CD14-positive monocyte (primary cell): ENCODE results near the gene RRAS. TPM values are rescaled to one million over a fixed set of nuclear protein-coding genes. Genes with fewer than 3 reads are reported as not detected.

Source experiments
- DNase-seq, 3 donors: peaks; one replicate each; pipeline ENCODE4 v3.0.0-alpha.2; 2011 to 2022
- H2AFZ ChIP-seq: 2 replicates; pipeline ENCODE4 v1.6.0; 2012; ENCODE audit warnings: mild to moderate bottlenecking, low read depth, low read length, inconsistent platforms; ENCODE audit not compliant: insufficient read depth, poor library complexity, severe bottlenecking
- H3K27ac ChIP-seq, 2 donors: 1 replicate in 1 of 2; 2 replicates in 1 of 2; pipeline ENCODE4 v1.5.1; 2012 to 2013; ENCODE audit warnings: low read length in 2 of 2, control low read depth in 1 of 2, inconsistent platforms in 1 of 2, low read depth in 1 of 2, mild to moderate bottlenecking in 1 of 2
- H3K27me3 ChIP-seq, 2 donors: one replicate each; pipeline versions ENCODE4 v1.6.0 to v1.6.1; 2011 to 2013; ENCODE audit warnings: low read length in 2 of 2; ENCODE audit not compliant: control insufficient read depth in 2 of 2, insufficient read depth in 2 of 2
- H3K36me3 ChIP-seq, 2 donors: replicated peaks in 1 of 2; 1 replicate in 1 of 2; 2 replicates in 1 of 2; pipeline versions ENCODE4 v1.5.1 to v1.6.1; 2012 to 2013; ENCODE audit warnings: low read length in 2 of 2, control low read depth in 1 of 2, inconsistent platforms in 1 of 2, mild to moderate bottlenecking in 1 of 2; ENCODE audit not compliant: insufficient read depth in 2 of 2, control insufficient read depth in 1 of 2
- H3K4me1 ChIP-seq, 2 donors: 1 replicate in 1 of 2; 2 replicates in 1 of 2; pipeline versions ENCODE4 v1.5.1 to v1.6.1; 2012 to 2013; ENCODE audit warnings: low read length in 2 of 2, control low read depth in 1 of 2, inconsistent platforms in 1 of 2, mild to moderate bottlenecking in 1 of 2, moderate library complexity in 1 of 2; ENCODE audit not compliant: insufficient read depth in 2 of 2, control insufficient read depth in 1 of 2
- H3K4me2 ChIP-seq: replicated peaks from 2 replicates; pipeline ENCODE3; 2012; ENCODE audit warnings: low read length, moderate library complexity, mild to moderate bottlenecking; ENCODE audit not compliant: poor library complexity, severe bottlenecking; ENCODE audit errors: extremely low read depth
- H3K4me3 ChIP-seq, 3 experiments: fragments of 200-600 bp in 1 of 3; sonication (generic) in 1 of 3; replicated peaks in 1 of 3; 1 replicate in 2 of 3; 2 replicates in 1 of 3; pipeline ENCODE4 v1.5.1; 2011 to 2013; ENCODE audit warnings: low read length in 3 of 3, mild to moderate bottlenecking in 3 of 3, control low read depth in 2 of 3, low read depth in 2 of 3, inconsistent platforms in 1 of 3, moderate library complexity in 1 of 3
- H3K79me2 ChIP-seq: 2 replicates; pipeline ENCODE4 v1.6.0; 2012; ENCODE audit warnings: mild to moderate bottlenecking, control low read depth, inconsistent platforms, low read length, moderate library complexity; ENCODE audit not compliant: insufficient read depth
- H3K9ac ChIP-seq: 2 replicates; pipeline ENCODE4 v1.6.0; 2017; ENCODE audit warnings: low read length, mild to moderate bottlenecking; ENCODE audit not compliant: insufficient read depth, poor library complexity, severe bottlenecking
- H3K9me3 ChIP-seq, 2 donors: replicated peaks in 1 of 2; 1 replicate in 1 of 2; 2 replicates in 1 of 2; pipeline versions ENCODE4 v1.5.1 to v1.6.1; 2012 to 2013; ENCODE audit warnings: low read length in 2 of 2, control low read depth in 1 of 2; ENCODE audit not compliant: control insufficient read depth in 1 of 2, insufficient read depth in 1 of 2
- H4K20me1 ChIP-seq: 2 replicates; pipeline ENCODE4 v1.6.0; 2012; ENCODE audit warnings: mild to moderate bottlenecking, low read length, control low read depth, moderate library complexity; ENCODE audit not compliant: insufficient read depth
- H3K27ac Mint-ChIP-seq, 7 donors: one replicate each; pipeline ENCODE4 v1.8.0; 2020; ENCODE audit warnings: mild to moderate bottlenecking in 7 of 7, mixed read lengths in 7 of 7, moderate library complexity in 6 of 7, inconsistent platforms in 2 of 7
- H3K27me3 Mint-ChIP-seq, 3 donors: one replicate each; pipeline ENCODE4 v1.8.0; 2021 to 2022; ENCODE audit warnings: low read depth in 3 of 3, mild to moderate bottlenecking in 3 of 3, mixed read lengths in 3 of 3, moderate library complexity in 3 of 3, inconsistent platforms in 1 of 3
- H3K36me3 Mint-ChIP-seq, 2 donors: one replicate each; pipeline ENCODE4 v1.8.0; 2020; ENCODE audit warnings: mixed read lengths in 2 of 2, inconsistent platforms in 1 of 2, mild to moderate bottlenecking in 1 of 2
- H3K4me1 Mint-ChIP-seq: one replicate; pipeline ENCODE4 v1.8.0; 2020; ENCODE audit warnings: mild to moderate bottlenecking, mixed read lengths
- H3K4me3 Mint-ChIP-seq, 2 donors: one replicate each; pipeline ENCODE4 v1.8.0; 2020; ENCODE audit warnings: mild to moderate bottlenecking in 2 of 2, mixed read lengths in 2 of 2, moderate library complexity in 1 of 2
- H3K9me3 Mint-ChIP-seq, 7 donors: one replicate each; pipeline ENCODE4 v1.8.0; 2020 to 2022; ENCODE audit warnings: mixed read lengths in 7 of 7, mild to moderate bottlenecking in 6 of 7, moderate library complexity in 6 of 7, inconsistent platforms in 2 of 7
- WGBS: methylation state at CpG from one replicate; pipeline ENCODE4 v1.1.5; 2013; ENCODE audit warnings: missing lambda C conversion rate; ENCODE audit not compliant: insufficient coverage; 5-methylcytosine and 5-hydroxymethylcytosine counted together
- intact Hi-C, 2 donors: fragments of 100-400 bp; cut with micrococcal nuclease; formaldehyde crosslinking; loops; one replicate each; pipeline versions ENCODE4 v1.15.0 to v1.15.1; 2023
- polyA plus RNA-seq, 3 donors: library from polyadenylated mRNA; depleted of rRNA in 1 of 3; unstranded in 2 of 3; stranded (reverse) in 1 of 3; fragments of 300-500 nt in 2 of 3; fragments of >200 nt in 1 of 3; fragmentation: Illumina TruSeq in 2 of 3; gene quantifications; 1 replicate in 2 of 3; 2 replicates in 1 of 3; pipeline ENCODE4 v1.2.3, GENCODE V29; 2012 to 2021
- TF ChIP-seq, protein P1 (sequence below): fragments of 200-600 bp; IDR thresholded peaks from one replicate; pipeline ENCODE4 v1.8.0; 2022; ENCODE audit warnings: antibody characterized with exemption, mild to moderate bottlenecking

The RRAS gene
- polyA plus RNA-seq, 3 donors, result 74.9 to 91.7 (median 80.0) TPM

DNA sequence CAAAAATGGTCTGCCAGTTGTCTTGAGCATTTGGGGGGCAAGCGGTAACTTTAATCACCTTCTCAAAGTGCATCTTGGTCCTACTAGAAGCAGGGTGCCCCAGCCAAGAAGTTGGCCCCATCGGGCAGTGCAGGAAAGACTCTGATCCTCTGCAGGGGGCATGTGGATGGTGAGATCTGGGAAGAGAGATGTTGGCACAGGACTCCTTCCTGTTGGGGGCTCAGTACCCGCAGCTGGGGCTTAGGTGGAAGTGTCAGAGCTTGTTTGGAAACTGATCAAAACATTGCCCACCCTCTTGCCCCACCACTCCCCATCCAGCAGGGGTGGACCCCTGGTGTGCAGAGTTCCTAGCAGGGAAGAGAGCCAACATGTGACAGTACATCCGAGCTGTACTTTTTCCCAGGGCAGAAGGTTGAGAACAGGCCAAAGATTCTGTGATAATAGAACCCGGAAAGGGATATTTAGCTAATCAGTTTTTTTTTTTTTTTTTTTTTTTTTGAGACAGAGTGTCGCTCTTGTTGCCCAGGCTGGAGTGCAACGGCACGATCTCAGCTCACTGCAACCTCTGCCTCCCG lies 8.8 kb downstream of the RRAS start:
- intact Hi-C loops, result no loop called here
- H3K4me1 ChIP-seq, result no peaks in the 10 kb centered on the region

DNA sequence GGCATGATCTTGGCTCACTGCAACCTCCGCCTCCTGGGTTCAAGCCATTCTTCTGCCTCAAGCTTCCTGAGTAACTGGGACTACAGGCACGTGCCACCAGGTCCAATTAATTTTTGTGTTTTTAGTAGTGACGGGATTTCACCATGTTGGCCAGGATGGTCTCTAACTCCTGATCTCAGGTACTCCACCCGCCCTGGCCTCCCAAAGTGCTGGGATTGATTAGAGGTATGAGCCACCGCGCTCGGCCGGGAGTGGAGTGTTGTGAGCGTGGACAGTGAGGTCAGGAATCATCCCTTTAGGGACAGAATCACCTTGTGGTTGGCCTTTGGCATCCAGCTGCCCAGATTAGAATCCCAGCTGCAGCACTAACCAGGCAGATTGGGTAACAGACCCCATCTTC lies 10.3 kb downstream of the RRAS start:
- peaks cover 22 to 39% of the 10 kb centered on the region in 2 donors for H3K36me3 ChIP-seq
- H3K9ac ChIP-seq, result no peak overlapping the region
- Mint-ChIP-seq H3K4me3 (no peak overlapping the region), H3K27ac (peak overlapping the region in 3 of 7 donors; percentile 2 to 32 (median 24)), H3K4me1 (no peaks in the 10 kb centered on the region), H3K27me3 (peaks cover 0 to 4% (median 2%) of the 10 kb centered on the region in 3 donors), H3K9me3 (peaks cover 0 to 2% (median 0%) of the 10 kb centered on the region in 7 donors), H3K36me3 (peaks cover 26 to 46% of the 10 kb centered on the region in 2 donors)
- H3K79me2 ChIP-seq, result no peaks in the 10 kb centered on the region
- no peak overlapping the region for H2AFZ ChIP-seq
- DNase-seq, result no peak
- intact Hi-C loops, result no loop called here
- no peaks in the 10 kb centered on the region for H4K20me1 ChIP-seq
- no peaks in the 10 kb centered on the region for H3K27me3 ChIP-seq
- no peaks in the 10 kb centered on the region for H3K4me1 ChIP-seq
- TF ChIP-seq, protein P1, sequence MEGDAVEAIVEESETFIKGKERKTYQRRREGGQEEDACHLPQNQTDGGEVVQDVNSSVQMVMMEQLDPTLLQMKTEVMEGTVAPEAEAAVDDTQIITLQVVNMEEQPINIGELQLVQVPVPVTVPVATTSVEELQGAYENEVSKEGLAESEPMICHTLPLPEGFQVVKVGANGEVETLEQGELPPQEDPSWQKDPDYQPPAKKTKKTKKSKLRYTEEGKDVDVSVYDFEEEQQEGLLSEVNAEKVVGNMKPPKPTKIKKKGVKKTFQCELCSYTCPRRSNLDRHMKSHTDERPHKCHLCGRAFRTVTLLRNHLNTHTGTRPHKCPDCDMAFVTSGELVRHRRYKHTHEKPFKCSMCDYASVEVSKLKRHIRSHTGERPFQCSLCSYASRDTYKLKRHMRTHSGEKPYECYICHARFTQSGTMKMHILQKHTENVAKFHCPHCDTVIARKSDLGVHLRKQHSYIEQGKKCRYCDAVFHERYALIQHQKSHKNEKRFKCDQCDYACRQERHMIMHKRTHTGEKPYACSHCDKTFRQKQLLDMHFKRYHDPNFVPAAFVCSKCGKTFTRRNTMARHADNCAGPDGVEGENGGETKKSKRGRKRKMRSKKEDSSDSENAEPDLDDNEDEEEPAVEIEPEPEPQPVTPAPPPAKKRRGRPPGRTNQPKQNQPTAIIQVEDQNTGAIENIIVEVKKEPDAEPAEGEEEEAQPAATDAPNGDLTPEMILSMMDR, result no peak
- H3K4me3 ChIP-seq, result no peak overlapping the region
- no peak overlapping the region for H3K4me2 ChIP-seq
- H3K27ac ChIP-seq, result no peak overlapping the region
- WGBS, result 100% methylated on average over 7 of the region's 9 CpGs
- H3K9me3 ChIP-seq, result no peaks in the 10 kb centered on the region

More for the DNA sequence above, 8.8 kb downstream of the RRAS start:
- H3K9ac ChIP-seq, result no peak overlapping the region
- WGBS, result no CpG with 5 or more reads among the region's 9 CpGs
- H3K27ac ChIP-seq, result no peak overlapping the region
- Mint-ChIP-seq H3K4me3 (no peak overlapping the region), H3K27ac (no peak overlapping the region), H3K9me3 (peaks cover 0 to 5% (median 0%) of the 10 kb centered on the region in 7 donors), H3K36me3 (peaks cover 22 to 38% of the 10 kb centered on the region in 2 donors), H3K4me1 (no peaks in the 10 kb centered on the region), H3K27me3 (peaks cover 3 to 13% (median 4%) of the 10 kb centered on the region in 3 donors)
- no peaks in the 10 kb centered on the region for H3K27me3 ChIP-seq
- DNase-seq, result no peak
- peaks cover 10 to 26% of the 10 kb centered on the region in 2 donors for H3K36me3 ChIP-seq
- no peaks in the 10 kb centered on the region for H4K20me1 ChIP-seq
- no peak overlapping the region for H3K4me2 ChIP-seq
- H3K4me3 ChIP-seq, result no peak overlapping the region
- H2AFZ ChIP-seq, result no peak overlapping the region
- H3K79me2 ChIP-seq, result no peaks in the 10 kb centered on the region
- H3K9me3 ChIP-seq, result no peaks in the 10 kb centered on the region
- TF ChIP-seq, protein P1, result no peak
